IMR-90 (cell line): Measurements from ENCODE around the gene VSTM2A. TPM values are rescaled to one million over a fixed set of nuclear protein-coding genes. Genes with fewer than 3 reads are reported as not detected.

Experiments
- ATAC-seq: fragments of 200-7000 bp; cut with Tn5 transposase; 2 replicates; pipeline ENCODE4 v1.9.1; 2020; ENCODE audit warnings: low read depth, mild to moderate bottlenecking, moderate library complexity
- BruUV-seq: library from RNA; stranded (reverse); fragments of 400-500 nt; replicated peaks from 2 replicates; lab custom pipeline; 2021; lab: Mats Ljungman, UMichigan
- CTCF ChIA-PET: fragments of 300-600 bp; formaldehyde crosslinking; extraction: SDS; loops from one replicate; lab custom pipeline; 2021; ENCODE audit warnings: antibody characterized with exemption; lab: Yijun Ruan, JAX
- POLR2A ChIA-PET: fragments of 300-600 bp; sonication (Branson Sonifier 250); formaldehyde crosslinking; loops from one replicate; lab custom pipeline; 2022; ENCODE audit warnings: antibody characterized with exemption; ENCODE audit not compliant: unreplicated experiment; lab: Charles Lee
- DNase-seq: peaks from one replicate; pipeline ENCODE4 v3.0.0; 2013
- H2AFZ ChIP-seq: replicated peaks from 2 replicates; pipeline ENCODE3; 2013; ENCODE audit warnings: low read length, mild to moderate bottlenecking; ENCODE audit not compliant: poor library complexity
- H2AK5ac ChIP-seq: 2 replicates; pipeline ENCODE4 v1.6.1; 2013; ENCODE audit warnings: low read depth, low read length, inconsistent platforms
- H2AK9ac ChIP-seq: replicated peaks from 2 replicates; pipeline ENCODE3; 2013; ENCODE audit warnings: mild to moderate bottlenecking, low read depth, low read length, moderate library complexity; ENCODE audit not compliant: poor library complexity
- H2BK120ac ChIP-seq: 2 replicates; pipeline ENCODE4 v1.6.1; 2013; ENCODE audit warnings: low read depth, low read length, inconsistent platforms
- H2BK15ac ChIP-seq: 3 replicates; pipeline ENCODE4 v1.6.1; 2013; ENCODE audit warnings: low read depth, low read length, inconsistent platforms
- H2BK20ac ChIP-seq: 2 replicates; pipeline ENCODE4 v1.6.1; 2013; ENCODE audit warnings: low read depth, mild to moderate bottlenecking, inconsistent platforms, low read length, moderate library complexity
- H2BK5ac ChIP-seq: 2 replicates; pipeline ENCODE4 v1.6.1; 2013; ENCODE audit warnings: mild to moderate bottlenecking, low read depth, low read length, inconsistent platforms; ENCODE audit not compliant: poor library complexity, severe bottlenecking
- H3K14ac ChIP-seq: replicated peaks from 2 replicates; pipeline ENCODE4 v1.6.1; 2013; ENCODE audit warnings: low read depth, low read length, inconsistent platforms
- H3K18ac ChIP-seq: 2 replicates; pipeline ENCODE4 v1.6.1; 2013; ENCODE audit warnings: low read depth, low read length, control low read depth
- H3K23ac ChIP-seq: 2 replicates; pipeline ENCODE4 v1.6.1; 2013; ENCODE audit warnings: low read depth, low read length, inconsistent platforms
- H3K27ac ChIP-seq: 2 replicates; pipeline ENCODE4 v1.5.1; 2013; ENCODE audit warnings: mild to moderate bottlenecking, control low read depth, low read length; ENCODE audit not compliant: insufficient read depth
- H3K27me3 ChIP-seq: 2 replicates; pipeline ENCODE4 v1.6.1; 2013; ENCODE audit warnings: low read length; ENCODE audit not compliant: control insufficient read depth, insufficient read depth
- H3K36me3 ChIP-seq: 2 replicates; pipeline ENCODE4 v1.6.1; 2013; ENCODE audit warnings: low read length, mixed read lengths; ENCODE audit not compliant: control insufficient read depth, insufficient read depth
- H3K4ac ChIP-seq: 2 replicates; pipeline ENCODE4 v1.6.1; 2013; ENCODE audit warnings: low read depth, low read length, inconsistent platforms
- H3K4me1 ChIP-seq: 2 replicates; pipeline ENCODE4 v1.6.1; 2013; ENCODE audit warnings: low read length, mixed read lengths; ENCODE audit not compliant: control insufficient read depth, insufficient read depth
- H3K4me2 ChIP-seq: 2 replicates; pipeline ENCODE4 v1.6.1; 2013; ENCODE audit warnings: low read depth, mild to moderate bottlenecking, control low read depth, low read length, moderate library complexity
- H3K4me3 ChIP-seq: 2 replicates; pipeline ENCODE4 v1.5.1; 2013; ENCODE audit warnings: low read depth, mild to moderate bottlenecking, control low read depth, low read length, moderate library complexity; ENCODE audit not compliant: insufficient read depth
- H3K56ac ChIP-seq: 2 replicates; pipeline ENCODE4 v1.6.1; 2013; ENCODE audit warnings: low read length, inconsistent platforms; ENCODE audit not compliant: insufficient read depth; ENCODE audit errors: extremely low read depth
- H3K79me1 ChIP-seq, 2 experiments: 2 replicates each; pipeline ENCODE4 v1.6.1; 2013; ENCODE audit warnings: low read length in 2 of 2, inconsistent platforms in 1 of 2, low read depth in 1 of 2
- H3K9ac ChIP-seq: 2 replicates; pipeline ENCODE4 v1.6.1; 2013; ENCODE audit warnings: low read depth, low read length, control low read depth
- H3K9me1 ChIP-seq: 2 replicates; pipeline ENCODE4 v1.6.1; 2013; ENCODE audit warnings: low read length, inconsistent platforms; ENCODE audit not compliant: insufficient read depth
- H3K9me3 ChIP-seq: 2 replicates; pipeline ENCODE4 v1.6.1; 2013; ENCODE audit warnings: low read length; ENCODE audit not compliant: control insufficient read depth, insufficient read depth
- H4K20me1 ChIP-seq: 2 replicates; pipeline ENCODE4 v1.6.1; 2013; ENCODE audit warnings: low read length, inconsistent platforms; ENCODE audit not compliant: insufficient read depth
- H4K5ac ChIP-seq: 2 replicates; pipeline ENCODE4 v1.6.1; 2013; ENCODE audit warnings: mild to moderate bottlenecking, low read depth, low read length, control low read depth
- H4K8ac ChIP-seq, 2 experiments: 2 replicates each; pipeline ENCODE4 v1.6.1; 2013; ENCODE audit warnings: low read depth in 2 of 2, low read length in 2 of 2, control low read depth in 1 of 2, inconsistent platforms in 1 of 2
- H4K91ac ChIP-seq: 2 replicates; pipeline ENCODE4 v1.6.1; 2013; ENCODE audit warnings: low read depth, low read length, inconsistent platforms; ENCODE audit not compliant: insufficient read depth
- BHLHE40 ChIP-seq: fragments of 150-350 bp; IDR thresholded peaks from 2 replicates; pipeline ENCODE4 v1.6.1; 2016; ENCODE audit warnings: mild to moderate bottlenecking, low read depth, low read length
- CHD1 ChIP-seq: IDR thresholded peaks from 2 replicates; pipeline ENCODE4 v1.6.1; 2012; ENCODE audit warnings: low read depth, low read length, improper control_type of control experiment
- ELK1 ChIP-seq: fragments of 150-350 bp; IDR thresholded peaks from 2 replicates; pipeline ENCODE4 v1.6.1; 2016; ENCODE audit warnings: low read depth, mild to moderate bottlenecking, low read length, moderate library complexity, borderline replicate concordance
- FOS ChIP-seq: fragments of 150-350 bp; IDR thresholded peaks from 2 replicates; pipeline ENCODE4 v1.6.1; 2016; ENCODE audit warnings: low read depth, low read length
- MAFK ChIP-seq: IDR thresholded peaks from 2 replicates; pipeline ENCODE4 v1.6.1; 2012; ENCODE audit warnings: low read depth, low read length, improper control_type of control experiment
- MXI1 ChIP-seq: IDR thresholded peaks from 2 replicates; pipeline ENCODE4 v1.6.1; 2012; ENCODE audit warnings: low read depth, mild to moderate bottlenecking, low read length, moderate library complexity, borderline replicate concordance
- NFE2L2 ChIP-seq: fragments of 150-350 bp; IDR thresholded peaks from 2 replicates; pipeline ENCODE4 v1.6.1; 2016; ENCODE audit warnings: low read depth, mild to moderate bottlenecking, low read length
- POLR2A ChIP-seq: IDR thresholded peaks from 2 replicates; pipeline ENCODE4 v1.6.1; 2012; ENCODE audit warnings: mild to moderate bottlenecking, low read depth, low read length
- RAD21 ChIP-seq: IDR thresholded peaks from 2 replicates; pipeline ENCODE4 v1.6.1; 2012; ENCODE audit warnings: low read length, improper control_type of control experiment
- RCOR1 ChIP-seq: IDR thresholded peaks from 2 replicates; pipeline ENCODE4 v1.6.1; 2012; ENCODE audit warnings: mild to moderate bottlenecking, low read length, improper control_type of control experiment; ENCODE audit not compliant: insufficient replicate concordance
- RFX5 ChIP-seq: IDR thresholded peaks from 2 replicates; pipeline ENCODE4 v1.8.0; 2012; ENCODE audit warnings: low read depth, mild to moderate bottlenecking, low read length, moderate library complexity
- SMC3 ChIP-seq: fragments of 150-350 bp; IDR thresholded peaks from 2 replicates; pipeline ENCODE4 v1.6.1; 2016; ENCODE audit warnings: low read depth, mild to moderate bottlenecking, antibody characterized with exemption, low read length, moderate library complexity
- USF2 ChIP-seq: fragments of 150-350 bp; IDR thresholded peaks from 2 replicates; pipeline ENCODE4 v1.6.1; 2017; ENCODE audit warnings: mild to moderate bottlenecking, antibody characterized with exemption, low read length, low read depth
- WGBS, 2 experiments: methylation state at CpG; one replicate each; pipeline versions ENCODE4 v1.1.5 to v1.1.7; 2013; ENCODE audit warnings: missing lambda C conversion rate in 2 of 2; ENCODE audit not compliant: insufficient read length in 1 of 2; ENCODE audit errors: extremely low coverage in 2 of 2; 5-methylcytosine and 5-hydroxymethylcytosine counted together
- dilution Hi-C: fragments of 300-500 bp; cut with HindIII; formaldehyde crosslinking; loops from one replicate; pipeline ENCODE4 v1.14.3; 2018; ENCODE audit warnings: low sequenced_read_pairs; ENCODE audit not compliant: unreplicated experiment
- in situ Hi-C: fragments of 300-500 bp; cut with MboI; formaldehyde crosslinking; loops from 3 replicates; pipeline ENCODE4 v1.14.3; 2019; ENCODE audit warnings: low sequenced_read_pairs, inconsistent platforms, mixed read lengths
- intact Hi-C: fragments of 100-400 bp; cut with micrococcal nuclease; formaldehyde crosslinking; loops from 2 replicates; pipeline ENCODE4 v1.10.0; 2022
- polyA plus RNA-seq, 3 experiments: library from polyadenylated mRNA; depleted of rRNA; stranded (reverse); fragments of >200 nt; gene quantifications; 2 replicates each; pipeline ENCODE4 v1.2.3, GENCODE V29; 2012; ENCODE audit warnings: low replicate concordance in 1 of 3
- total RNA-seq: library from RNA; depleted of rRNA; stranded (reverse); fragments of >200 nt; gene quantifications from 2 replicates; pipeline ENCODE4 v1.2.3, GENCODE V29; 2012

The VSTM2A gene
- total and polyA plus RNA-seq, 2 of the 4 experiments (the other 2 are of a cell fraction) = not detected

GRCh38 chr7:54559401-54559800 is 17.2 kb downstream of the VSTM2A start:
- H3K4me1 ChIP-seq = no peaks in the 10 kb centered on the region
- H3K14ac ChIP-seq = no peak overlapping the region
- no peak overlapping the region for H3K27ac ChIP-seq
- no peak overlapping the region for H3K4me2 ChIP-seq
- no peak overlapping the region for H3K9ac ChIP-seq
- H2AK9ac ChIP-seq = no peak overlapping the region
- H2AFZ ChIP-seq = no peak overlapping the region
- no peak overlapping the region for H3K23ac ChIP-seq
- H4K91ac ChIP-seq = no peak overlapping the region
- no peaks in the 10 kb centered on the region for H3K9me1 ChIP-seq
- no peak overlapping the region for H3K18ac ChIP-seq
- H2BK5ac ChIP-seq = no peak overlapping the region
- WGBS, 2 experiments = no CpG with 5 or more reads among the region's 1 CpG
- in situ Hi-C loops = no loop called here
- H4K8ac ChIP-seq = no peak overlapping the region
- ATAC-seq (no peak), DNase-seq (no peak)
- H2AK5ac ChIP-seq = no peak overlapping the region
- H4K5ac ChIP-seq = no peak overlapping the region
- no peak overlapping the region for H3K56ac ChIP-seq
- CTCF ChIA-PET = no interaction called here
- H3K27me3 ChIP-seq = no peaks in the 10 kb centered on the region
- dilution Hi-C loops = no loop called here
- no peak for TF ChIP-seq SMC3
- no peak for TF ChIP-seq RAD21
- TF ChIP-seq RFX5 = no peak
- TF ChIP-seq USF2 = no peak
- no peak for TF ChIP-seq BHLHE40
- TF ChIP-seq MAFK = no peak
- TF ChIP-seq NFE2L2 = no peak
- no peak for TF ChIP-seq MXI1
- no peak for TF ChIP-seq ELK1
- TF ChIP-seq POLR2A = no peak
- no peak for TF ChIP-seq FOS
- no peak for TF ChIP-seq CHD1
- no peak for TF ChIP-seq RCOR1
- H2BK120ac ChIP-seq = no peak overlapping the region
- intact Hi-C loops = no loop called here
- no peaks in the 10 kb centered on the region for H4K20me1 ChIP-seq
- BruUV-seq = no TSS peak
- no peaks in the 10 kb centered on the region for H3K79me1 ChIP-seq
- H3K9me3 ChIP-seq = no peaks in the 10 kb centered on the region
- no peak overlapping the region for H3K4ac ChIP-seq
- H2BK15ac ChIP-seq = no peak overlapping the region
- no peak overlapping the region for H3K4me3 ChIP-seq
- no peaks in the 10 kb centered on the region for H3K36me3 ChIP-seq
- H2BK20ac ChIP-seq = no peak overlapping the region
- POLR2A ChIA-PET = no interaction called here
